C4-2B (cell line): ENCODE results near the gene SUGP2.

Experiments
- CTCF ChIP-seq: fragments of 450-650 bp; conservative IDR thresholded peaks from 2 replicates; pipeline ENCODE4 v1.5.1; 2017; ENCODE audit warnings: mild to moderate bottlenecking
- ZFX ChIP-seq: fragments of 450-650 bp; IDR thresholded peaks from 2 replicates; pipeline ENCODE4 v1.6.1; 2017

- TF ChIP-seq CTCF = no peak
- TF ChIP-seq ZFX = no peak
These were observed 50.6 kb downstream of the SUGP2 start for GRCh38 chr19:18982669-18983068.
